IMR-90 (cell line): ENCODE measurements around the gene LCNL1. TPM values are rescaled to one million over a fixed set of nuclear protein-coding genes. Genes with fewer than 3 reads are reported as not detected.

Experiments used
- ATAC-seq: fragments of 200-7000 bp; cut with Tn5 transposase; 2 replicates; pipeline ENCODE4 v1.9.1; 2020; ENCODE audit warnings: low read depth, mild to moderate bottlenecking, moderate library complexity
- BruUV-seq: library from RNA; stranded (reverse); fragments of 400-500 nt; replicated peaks from 2 replicates; lab custom pipeline; 2021; lab: Mats Ljungman, UMichigan
- CTCF ChIA-PET: fragments of 300-600 bp; formaldehyde crosslinking; extraction: SDS; loops from one replicate; lab custom pipeline; 2021; ENCODE audit warnings: antibody characterized with exemption; lab: Yijun Ruan, JAX
- POLR2A ChIA-PET: fragments of 300-600 bp; sonication (Branson Sonifier 250); formaldehyde crosslinking; loops from one replicate; lab custom pipeline; 2022; ENCODE audit warnings: antibody characterized with exemption; ENCODE audit not compliant: unreplicated experiment; lab: Charles Lee
- DNase-seq: peaks from one replicate; pipeline ENCODE4 v3.0.0; 2013
- H2AFZ ChIP-seq: replicated peaks from 2 replicates; pipeline ENCODE3; 2013; ENCODE audit warnings: low read length, mild to moderate bottlenecking; ENCODE audit not compliant: poor library complexity
- H2AK5ac ChIP-seq: 2 replicates; pipeline ENCODE4 v1.6.1; 2013; ENCODE audit warnings: low read depth, low read length, inconsistent platforms
- H2AK9ac ChIP-seq: replicated peaks from 2 replicates; pipeline ENCODE3; 2013; ENCODE audit warnings: mild to moderate bottlenecking, low read depth, low read length, moderate library complexity; ENCODE audit not compliant: poor library complexity
- H2BK120ac ChIP-seq: 2 replicates; pipeline ENCODE4 v1.6.1; 2013; ENCODE audit warnings: low read depth, low read length, inconsistent platforms
- H2BK15ac ChIP-seq: 3 replicates; pipeline ENCODE4 v1.6.1; 2013; ENCODE audit warnings: low read depth, low read length, inconsistent platforms
- H2BK20ac ChIP-seq: 2 replicates; pipeline ENCODE4 v1.6.1; 2013; ENCODE audit warnings: low read depth, mild to moderate bottlenecking, inconsistent platforms, low read length, moderate library complexity
- H2BK5ac ChIP-seq: 2 replicates; pipeline ENCODE4 v1.6.1; 2013; ENCODE audit warnings: mild to moderate bottlenecking, low read depth, low read length, inconsistent platforms; ENCODE audit not compliant: poor library complexity, severe bottlenecking
- H3K14ac ChIP-seq: replicated peaks from 2 replicates; pipeline ENCODE4 v1.6.1; 2013; ENCODE audit warnings: low read depth, low read length, inconsistent platforms
- H3K18ac ChIP-seq: 2 replicates; pipeline ENCODE4 v1.6.1; 2013; ENCODE audit warnings: low read depth, low read length, control low read depth
- H3K23ac ChIP-seq: 2 replicates; pipeline ENCODE4 v1.6.1; 2013; ENCODE audit warnings: low read depth, low read length, inconsistent platforms
- H3K27ac ChIP-seq: 2 replicates; pipeline ENCODE4 v1.5.1; 2013; ENCODE audit warnings: mild to moderate bottlenecking, control low read depth, low read length; ENCODE audit not compliant: insufficient read depth
- H3K27me3 ChIP-seq: 2 replicates; pipeline ENCODE4 v1.6.1; 2013; ENCODE audit warnings: low read length; ENCODE audit not compliant: control insufficient read depth, insufficient read depth
- H3K36me3 ChIP-seq: 2 replicates; pipeline ENCODE4 v1.6.1; 2013; ENCODE audit warnings: low read length, mixed read lengths; ENCODE audit not compliant: control insufficient read depth, insufficient read depth
- H3K4ac ChIP-seq: 2 replicates; pipeline ENCODE4 v1.6.1; 2013; ENCODE audit warnings: low read depth, low read length, inconsistent platforms
- H3K4me1 ChIP-seq: 2 replicates; pipeline ENCODE4 v1.6.1; 2013; ENCODE audit warnings: low read length, mixed read lengths; ENCODE audit not compliant: control insufficient read depth, insufficient read depth
- H3K4me2 ChIP-seq: 2 replicates; pipeline ENCODE4 v1.6.1; 2013; ENCODE audit warnings: low read depth, mild to moderate bottlenecking, control low read depth, low read length, moderate library complexity
- H3K4me3 ChIP-seq: 2 replicates; pipeline ENCODE4 v1.5.1; 2013; ENCODE audit warnings: low read depth, mild to moderate bottlenecking, control low read depth, low read length, moderate library complexity; ENCODE audit not compliant: insufficient read depth
- H3K56ac ChIP-seq: 2 replicates; pipeline ENCODE4 v1.6.1; 2013; ENCODE audit warnings: low read length, inconsistent platforms; ENCODE audit not compliant: insufficient read depth; ENCODE audit errors: extremely low read depth
- H3K79me1 ChIP-seq, 2 experiments: 2 replicates each; pipeline ENCODE4 v1.6.1; 2013; ENCODE audit warnings: low read length in 2 of 2, inconsistent platforms in 1 of 2, low read depth in 1 of 2
- H3K9ac ChIP-seq: 2 replicates; pipeline ENCODE4 v1.6.1; 2013; ENCODE audit warnings: low read depth, low read length, control low read depth
- H3K9me1 ChIP-seq: 2 replicates; pipeline ENCODE4 v1.6.1; 2013; ENCODE audit warnings: low read length, inconsistent platforms; ENCODE audit not compliant: insufficient read depth
- H3K9me3 ChIP-seq: 2 replicates; pipeline ENCODE4 v1.6.1; 2013; ENCODE audit warnings: low read length; ENCODE audit not compliant: control insufficient read depth, insufficient read depth
- H4K20me1 ChIP-seq: 2 replicates; pipeline ENCODE4 v1.6.1; 2013; ENCODE audit warnings: low read length, inconsistent platforms; ENCODE audit not compliant: insufficient read depth
- H4K5ac ChIP-seq: 2 replicates; pipeline ENCODE4 v1.6.1; 2013; ENCODE audit warnings: mild to moderate bottlenecking, low read depth, low read length, control low read depth
- H4K8ac ChIP-seq, 2 experiments: 2 replicates each; pipeline ENCODE4 v1.6.1; 2013; ENCODE audit warnings: low read depth in 2 of 2, low read length in 2 of 2, control low read depth in 1 of 2, inconsistent platforms in 1 of 2
- H4K91ac ChIP-seq: 2 replicates; pipeline ENCODE4 v1.6.1; 2013; ENCODE audit warnings: low read depth, low read length, inconsistent platforms; ENCODE audit not compliant: insufficient read depth
- ELK1 ChIP-seq: fragments of 150-350 bp; IDR thresholded peaks from 2 replicates; pipeline ENCODE4 v1.6.1; 2016; ENCODE audit warnings: low read depth, mild to moderate bottlenecking, low read length, moderate library complexity, borderline replicate concordance
- FOS ChIP-seq: fragments of 150-350 bp; IDR thresholded peaks from 2 replicates; pipeline ENCODE4 v1.6.1; 2016; ENCODE audit warnings: low read depth, low read length
- MAZ ChIP-seq: IDR thresholded peaks from 2 replicates; pipeline ENCODE4 v1.6.1; 2012; ENCODE audit warnings: low read depth, mild to moderate bottlenecking, low read length, improper control_type of control experiment, moderate library complexity, borderline replicate concordance
- RFX5 ChIP-seq: IDR thresholded peaks from 2 replicates; pipeline ENCODE4 v1.8.0; 2012; ENCODE audit warnings: low read depth, mild to moderate bottlenecking, low read length, moderate library complexity
- USF2 ChIP-seq: fragments of 150-350 bp; IDR thresholded peaks from 2 replicates; pipeline ENCODE4 v1.6.1; 2017; ENCODE audit warnings: mild to moderate bottlenecking, antibody characterized with exemption, low read length, low read depth
- WGBS, 2 experiments: methylation state at CpG; one replicate each; pipeline versions ENCODE4 v1.1.5 to v1.1.7; 2013; ENCODE audit warnings: missing lambda C conversion rate in 2 of 2; ENCODE audit not compliant: insufficient read length in 1 of 2; ENCODE audit errors: extremely low coverage in 2 of 2; 5-methylcytosine and 5-hydroxymethylcytosine counted together
- dilution Hi-C: fragments of 300-500 bp; cut with HindIII; formaldehyde crosslinking; loops from one replicate; pipeline ENCODE4 v1.14.3; 2018; ENCODE audit warnings: low sequenced_read_pairs; ENCODE audit not compliant: unreplicated experiment
- in situ Hi-C: fragments of 300-500 bp; cut with MboI; formaldehyde crosslinking; loops from 3 replicates; pipeline ENCODE4 v1.14.3; 2019; ENCODE audit warnings: low sequenced_read_pairs, inconsistent platforms, mixed read lengths
- intact Hi-C: fragments of 100-400 bp; cut with micrococcal nuclease; formaldehyde crosslinking; loops from 2 replicates; pipeline ENCODE4 v1.10.0; 2022
- polyA plus RNA-seq, 3 experiments: library from polyadenylated mRNA; depleted of rRNA; stranded (reverse); fragments of >200 nt; gene quantifications; 2 replicates each; pipeline ENCODE4 v1.2.3, GENCODE V29; 2012; ENCODE audit warnings: low replicate concordance in 1 of 3
- total RNA-seq: library from RNA; depleted of rRNA; stranded (reverse); fragments of >200 nt; gene quantifications from 2 replicates; pipeline ENCODE4 v1.2.3, GENCODE V29; 2012
- TF ChIP-seq, protein P1 (sequence below): conservative IDR thresholded peaks from 2 replicates; pipeline ENCODE4 v1.5.1; 2012; ENCODE audit warnings: mild to moderate bottlenecking, low read depth, low read length, improper control_type of control experiment

Gene LCNL1
- total and polyA plus RNA-seq, 2 of the 4 experiments (the other 2 are of a cell fraction), result 0.15 TPM; not detected in 1

- Histone ChIP-seq H3K18ac (no peak overlapping the region), H3K56ac (no peak overlapping the region), H3K27me3 (peaks cover 48% of the 10 kb centered on the region), H4K20me1 (no peaks in the 10 kb centered on the region), H4K91ac (no peak overlapping the region), H2AK9ac (no peak overlapping the region), H3K9ac (no peak overlapping the region), H2AK5ac (no peak overlapping the region), H3K23ac (no peak overlapping the region), H3K4me2 (no peak overlapping the region), H3K9me3 (no peaks in the 10 kb centered on the region), H3K4me3 (no peak overlapping the region), H3K79me1 (no peaks in the 10 kb centered on the region), H4K5ac (no peak overlapping the region), H2AFZ (no peak overlapping the region), H3K9me1 (no peaks in the 10 kb centered on the region), H4K8ac (no peak overlapping the region), H3K14ac (no peak overlapping the region), H3K4me1 (no peaks in the 10 kb centered on the region), H2BK20ac (no peak overlapping the region), H2BK15ac (no peak overlapping the region), H3K4ac (no peak overlapping the region), H3K36me3 (no peaks in the 10 kb centered on the region), H2BK5ac (no peak overlapping the region), H3K27ac (no peak overlapping the region), H2BK120ac (no peak overlapping the region)
- no peak for TF ChIP-seq RFX5
- TF ChIP-seq MAZ, result no peak
- no peak for TF ChIP-seq FOS
- no peak for TF ChIP-seq USF2
- no peak for TF ChIP-seq ELK1
- TF ChIP-seq, protein P1, sequence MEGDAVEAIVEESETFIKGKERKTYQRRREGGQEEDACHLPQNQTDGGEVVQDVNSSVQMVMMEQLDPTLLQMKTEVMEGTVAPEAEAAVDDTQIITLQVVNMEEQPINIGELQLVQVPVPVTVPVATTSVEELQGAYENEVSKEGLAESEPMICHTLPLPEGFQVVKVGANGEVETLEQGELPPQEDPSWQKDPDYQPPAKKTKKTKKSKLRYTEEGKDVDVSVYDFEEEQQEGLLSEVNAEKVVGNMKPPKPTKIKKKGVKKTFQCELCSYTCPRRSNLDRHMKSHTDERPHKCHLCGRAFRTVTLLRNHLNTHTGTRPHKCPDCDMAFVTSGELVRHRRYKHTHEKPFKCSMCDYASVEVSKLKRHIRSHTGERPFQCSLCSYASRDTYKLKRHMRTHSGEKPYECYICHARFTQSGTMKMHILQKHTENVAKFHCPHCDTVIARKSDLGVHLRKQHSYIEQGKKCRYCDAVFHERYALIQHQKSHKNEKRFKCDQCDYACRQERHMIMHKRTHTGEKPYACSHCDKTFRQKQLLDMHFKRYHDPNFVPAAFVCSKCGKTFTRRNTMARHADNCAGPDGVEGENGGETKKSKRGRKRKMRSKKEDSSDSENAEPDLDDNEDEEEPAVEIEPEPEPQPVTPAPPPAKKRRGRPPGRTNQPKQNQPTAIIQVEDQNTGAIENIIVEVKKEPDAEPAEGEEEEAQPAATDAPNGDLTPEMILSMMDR, result no peak
- no TSS peak for BruUV-seq
- in situ Hi-C loops (no loop called here), intact Hi-C loops (no loop called here), dilution Hi-C loops (no loop called here)
- CTCF ChIA-PET, result no interaction called here
- ATAC-seq, result no peak
- no peak for DNase-seq
- WGBS, 2 experiments, result 41% methylated on average over 15 of the region's 29 CpGs; no CpG with 5 or more reads in 1 of the 2 experiments
- POLR2A ChIA-PET, result no interaction called here
Measured at GRCh38 chr9:136984464-136985026, 1.8 kb downstream of the LCNL1 start.
